OCI-LY3 (cell line): Measurements from ENCODE around the gene CAMK2B.

Experiments used
- CTCF ChIP-seq: fragments of 200-600, 300-600 bp; sonication (generic); IDR thresholded peaks from 2 replicates; pipeline ENCODE4 v1.5.1; 2014; ENCODE audit warnings: antibody characterized with exemption, low read length, low read depth
- EZH2phosphoT487 ChIP-seq: fragments of 200-600 bp; shearing (Covaris generic); IDR thresholded peaks from 2 replicates; pipeline ENCODE4 v1.6.1; 2018; ENCODE audit warnings: antibody characterized with exemption, mixed run types, low read depth

DNA sequence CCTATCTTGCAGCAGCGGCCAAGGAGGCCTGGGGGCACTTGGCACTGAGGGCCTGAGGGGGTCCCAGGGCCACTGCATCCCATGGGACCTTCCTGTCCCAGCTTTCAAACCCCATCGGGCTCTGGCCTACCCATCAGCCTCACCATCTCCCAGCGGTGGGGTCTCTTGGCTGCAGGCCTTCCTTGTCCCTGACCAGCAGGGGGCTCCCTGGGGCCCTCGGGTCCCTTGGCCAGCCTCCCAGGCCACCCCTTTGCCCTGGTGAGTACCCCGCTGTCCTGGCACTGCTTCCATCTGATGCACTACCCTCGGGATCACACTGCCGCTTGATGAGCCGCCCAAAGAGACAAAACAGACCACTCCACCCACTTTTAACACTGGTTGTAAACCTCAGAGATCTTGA lies 81.1 kb downstream of the CAMK2B start:
- TF ChIP-seq CTCF: peak; percentile 65
- TF ChIP-seq EZH2phosphoT487: no peak
